Lower leg skin (tissue), 3 donors: Measurements from ENCODE around the gene CCDC47.

Experiments used
- CTCF ChIP-seq, 3 donors: fragments of 450-650 bp; IDR thresholded peaks; one replicate each; pipeline ENCODE4 v1.5.1; 2016; ENCODE audit warnings: antibody characterized with exemption in 3 of 3, mild to moderate bottlenecking in 3 of 3, moderate library complexity in 2 of 3
- POLR2A ChIP-seq, 2 donors: fragments of 450-650 bp; IDR thresholded peaks; one replicate each; pipeline ENCODE4 v1.6.1; 2016 to 2017; ENCODE audit warnings: antibody characterized with exemption in 2 of 2, mild to moderate bottlenecking in 1 of 2, moderate library complexity in 1 of 2

DNA sequence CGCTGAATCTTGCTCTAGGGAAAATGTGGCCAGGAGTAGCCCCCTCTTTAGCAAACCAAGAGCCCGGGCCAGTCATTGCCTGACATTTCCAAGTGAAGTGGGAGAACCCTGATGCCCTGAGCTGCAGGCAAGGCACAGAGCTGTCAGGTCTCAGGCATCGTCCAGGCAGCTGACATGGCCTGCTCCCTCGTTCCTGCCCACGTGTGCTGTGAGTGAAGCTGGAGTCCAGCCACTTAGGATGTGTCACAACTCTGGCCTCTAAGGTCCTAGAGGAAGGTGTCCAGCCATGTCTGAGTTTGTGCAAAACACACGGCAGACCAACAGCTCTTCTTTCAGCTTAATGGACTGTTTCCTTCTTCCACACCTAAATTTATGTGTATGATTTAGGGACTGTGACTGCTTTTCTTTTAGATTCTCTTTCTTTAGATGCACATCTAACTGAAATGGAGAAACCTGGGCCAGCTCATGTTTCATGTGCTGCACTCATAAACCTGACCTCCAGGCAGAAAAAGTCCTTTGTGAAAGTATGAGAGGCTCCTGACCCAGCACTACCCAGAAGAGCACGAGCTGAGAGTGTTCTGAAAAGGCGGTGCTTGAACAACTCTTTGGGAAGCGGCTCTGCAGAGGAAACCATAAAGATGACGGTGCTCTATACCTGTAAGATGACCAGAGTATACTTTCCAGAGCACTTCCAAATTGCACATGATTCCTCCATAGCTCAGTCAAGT is 58.7 kb downstream of the CCDC47 start:
- TF ChIP-seq POLR2A (IDR thresholded peaks at IDR 0.05) = no peak
- no peak for TF ChIP-seq CTCF (IDR thresholded peaks at IDR 0.05)
